Right lobe of liver (tissue), 6 donors: ENCODE results near the gene NFE2L3. TPM values are rescaled to one million over a fixed set of nuclear protein-coding genes. Genes with fewer than 3 reads are reported as not detected.

ENCODE experiments used
- ATAC-seq, 4 donors: fragments of 200-7000 bp; cut with Tn5 transposase; one replicate each; pipeline ENCODE4 v1.9.1; 2020; ENCODE audit warnings: mild to moderate bottlenecking in 4 of 4, moderate library complexity in 4 of 4
- DNase-seq, 3 donors: peaks; one replicate each; pipeline ENCODE4 v3.0.0-alpha.2; 2020
- H3K27ac ChIP-seq, 3 donors: fragments of 200-600 bp; one replicate each; pipeline ENCODE4 v1.8.0; 2022
- H3K27me3 ChIP-seq, 2 donors: fragments of 200-600 bp; one replicate each; pipeline ENCODE4 v1.8.0; 2022
- H3K36me3 ChIP-seq, 4 donors: fragments of 200-600 bp; sonication (generic) in 1 of 4; one replicate each; pipeline versions ENCODE4 v1.5.1 to v1.8.0; 2017 to 2022; ENCODE audit warnings: control low read depth in 1 of 4
- H3K4me1 ChIP-seq, 4 donors: fragments of 200-600 bp; sonication (generic) in 1 of 4; one replicate each; pipeline versions ENCODE4 v1.5.1 to v1.8.0; 2017 to 2022; ENCODE audit warnings: control low read depth in 1 of 4
- H3K4me3 ChIP-seq, 3 donors: fragments of 200-600 bp; one replicate each; pipeline ENCODE4 v1.8.0; 2022
- H3K9me3 ChIP-seq, 4 donors: fragments of 200-600 bp; sonication (generic) in 1 of 4; one replicate each; pipeline versions ENCODE4 v1.5.1 to v1.8.0; 2017 to 2022; ENCODE audit warnings: control low read depth in 1 of 4
- CTCF ChIP-seq, 4 donors: fragments of 200-600 bp in 3 of 4; fragments of 450-650 bp in 1 of 4; IDR thresholded peaks; one replicate each; pipeline versions ENCODE4 v1.5.1 to v1.8.0; 2016 to 2022; ENCODE audit warnings: antibody characterized with exemption in 4 of 4, mild to moderate bottlenecking in 2 of 4
- POLR2A ChIP-seq: fragments of 450-650 bp; IDR thresholded peaks from one replicate; pipeline ENCODE4 v1.6.1; 2017; ENCODE audit warnings: antibody characterized with exemption, mild to moderate bottlenecking
- WGBS: methylation state at CpG from one replicate; pipeline ENCODE4 v1.1.6; 2018; ENCODE audit warnings: low coverage, low lambda C conversion rate; ENCODE audit not compliant: insufficient coverage; ENCODE audit errors: missing lambda C conversion rate; 5-methylcytosine and 5-hydroxymethylcytosine counted together
- intact Hi-C, 2 donors: fragments of 100-400 bp; cut with DNase I; formaldehyde crosslinking; loops; one replicate each; pipeline versions ENCODE4 v1.11.2 to v1.14.1; 2022
- total RNA-seq, 6 experiments: library from RNA; depleted of rRNA in 2 of 6; stranded (reverse); fragments of >200 nt in 2 of 6; fragmentation: NEBNext Ultra II Directional in 3 of 6; extraction: Animal tissue kit (Norgen Biotek cat#: 25700) in 3 of 6; gene quantifications; one replicate each; pipeline versions ENCODE4 v1.1.0 to v1.2.4, GENCODE V29; 2016 to 2023
- donor health status: DM: no; HTN: yes; CAD: no.
- donor health status: DM: no; HTN: no; CAD: no.
- donor health status: DM: no; HTN: no; CAD: no.
- donor health status: DM: no; HTN: yes; CAD: no.
- donor health status: DM: no; HTN: yes; CAD: no.

Gene NFE2L3
- total RNA-seq, 6 experiments from 2014 or later, result 0.13 to 2.0 (median 0.54) TPM

- Histone ChIP-seq H3K36me3 (no peaks in the 10 kb centered on the region), H3K9me3 (no peaks in the 10 kb centered on the region), H3K27me3 (no peaks in the 10 kb centered on the region), H3K4me3 (no peak overlapping the region), H3K27ac (no peak overlapping the region), H3K4me1 (no peaks in the 10 kb centered on the region)
- no peak for ATAC-seq
- DNase-seq, result no peak
- intact Hi-C loops, result no loop called here
- WGBS, result 88% methylated on average over 6 of the region's 6 CpGs
- TF ChIP-seq CTCF (IDR thresholded peaks at IDR 0.05) (no peak), POLR2A (no peak)
Measured at GRCh38 chr7:26112203-26112740, 39.7 kb upstream of the NFE2L3 start.

DNA sequence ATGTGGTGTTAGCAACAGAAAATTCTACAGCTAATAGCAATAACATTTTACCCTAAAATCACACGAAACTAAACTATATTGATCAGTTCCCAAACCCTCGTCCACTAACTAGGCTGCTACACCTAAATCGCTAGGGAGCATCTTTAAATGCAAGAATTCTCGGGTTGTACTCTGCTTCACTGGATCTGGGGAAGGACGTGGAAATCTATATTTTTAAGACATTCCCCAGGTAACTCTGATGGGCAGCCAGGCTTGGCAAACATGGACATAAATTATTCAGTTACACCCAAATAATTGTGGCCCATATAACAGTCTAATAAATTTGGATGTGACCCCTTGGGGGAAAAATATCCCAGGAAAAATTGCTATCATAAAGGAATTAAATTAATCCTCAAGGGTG is 36.3 kb upstream of the NFE2L3 start:
- 42% methylated on average over 5 of the region's 5 CpGs for WGBS
- Histone ChIP-seq H3K4me1 (no peaks in the 10 kb centered on the region), H3K27ac (no peak overlapping the region), H3K9me3 (no peaks in the 10 kb centered on the region), H3K36me3 (no peaks in the 10 kb centered on the region), H3K27me3 (no peaks in the 10 kb centered on the region), H3K4me3 (no peak overlapping the region)
- DNase-seq, result no peak
- no peak for ATAC-seq
- intact Hi-C loops, result no loop called here
- no peak for TF ChIP-seq CTCF (IDR thresholded peaks at IDR 0.05)

DNA sequence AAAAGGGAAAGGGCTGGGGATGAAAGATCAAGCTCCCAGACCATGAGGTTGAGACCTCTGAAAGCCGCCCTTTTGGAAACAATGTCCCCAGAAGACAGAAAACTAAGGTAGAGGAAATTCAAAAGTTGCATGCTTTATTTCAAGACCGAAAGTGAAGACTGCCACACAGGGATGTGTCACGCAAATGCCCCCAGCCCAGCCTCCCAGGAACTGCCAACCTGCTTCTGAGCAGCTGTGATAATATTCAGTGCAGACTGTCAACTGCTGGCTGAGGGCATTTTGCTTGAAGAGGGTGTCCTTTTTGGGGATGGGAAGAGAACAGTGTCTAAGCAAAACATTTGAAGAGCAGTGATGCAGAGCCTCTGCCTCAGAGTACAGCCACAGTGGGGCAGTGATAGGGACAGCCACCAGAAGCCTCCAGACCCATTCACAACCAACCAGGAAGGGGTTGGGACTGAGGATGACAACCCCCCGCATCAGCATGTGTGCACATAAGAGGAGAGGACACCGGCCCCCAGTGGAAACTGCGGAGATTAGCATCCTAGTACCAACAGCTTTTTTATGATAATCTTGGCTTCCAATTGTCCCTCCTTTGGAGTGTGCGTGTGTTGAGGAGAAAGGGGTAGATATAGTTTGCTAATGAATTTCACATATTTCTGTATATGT is 34.7 kb upstream of the NFE2L3 start:
- no peak overlapping the region for H3K27ac ChIP-seq
- no peaks in the 10 kb centered on the region for H3K9me3 ChIP-seq
- ATAC-seq, result no peak
- H3K36me3 ChIP-seq, result no peaks in the 10 kb centered on the region
- H3K4me1 ChIP-seq, result no peaks in the 10 kb centered on the region
- 57% methylated on average over 6 of the region's 7 CpGs for WGBS
- DNase-seq, result no peak
- H3K4me3 ChIP-seq, result no peak overlapping the region
- TF ChIP-seq POLR2A, result no peak
- TF ChIP-seq CTCF (IDR thresholded peaks at IDR 0.05), result no peak
- intact Hi-C loops, result no loop called here
- no peaks in the 10 kb centered on the region for H3K27me3 ChIP-seq

- H3K4me3 ChIP-seq, result no peak overlapping the region
- H3K27ac ChIP-seq, result no peak overlapping the region
- H3K4me1 ChIP-seq, result no peaks in the 10 kb centered on the region
- 94% methylated on average over 4 of the region's 6 CpGs for WGBS
- DNase-seq (no peak), ATAC-seq (no peak)
- intact Hi-C loops, result no loop called here
- H3K9me3 ChIP-seq, result no peaks in the 10 kb centered on the region
- no peak for TF ChIP-seq CTCF (IDR thresholded peaks at IDR 0.05)
- TF ChIP-seq POLR2A, result no peak
- no peaks in the 10 kb centered on the region for H3K36me3 ChIP-seq
- no peaks in the 10 kb centered on the region for H3K27me3 ChIP-seq
Measured at GRCh38 chr7:26117970-26118369, 34.0 kb upstream of the NFE2L3 start.
